ENCODE results near the gene MLH3. TPM values are rescaled to one million over a fixed set of nuclear protein-coding genes. Genes with fewer than 3 reads are reported as not detected.

The MLH3 gene
- polyA plus RNA-seq, 3 donors, result 3.4 to 6.3 (median 5.1) TPM

DNA sequence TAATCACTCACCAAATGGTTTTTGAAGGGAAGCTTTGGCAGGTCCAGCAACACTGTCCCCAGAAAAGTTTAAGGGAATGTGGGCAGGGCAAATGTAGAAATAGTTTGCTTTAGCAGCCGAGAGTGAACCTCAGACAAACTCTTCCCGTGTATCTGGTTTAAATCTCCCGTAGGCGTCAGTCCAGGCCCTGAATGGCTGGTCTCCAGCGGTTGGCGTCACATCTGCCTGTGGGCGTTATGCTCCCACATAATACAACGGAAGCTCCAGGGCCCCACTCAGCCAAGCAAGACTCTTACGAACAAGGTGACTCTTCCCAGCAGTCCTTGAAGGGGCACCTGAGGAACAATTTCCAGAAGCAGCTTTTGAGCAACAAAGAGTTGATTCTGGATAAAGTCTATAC is 19.1 kb upstream of the MLH3 start:
- intact Hi-C loops (cut with micrococcal nuclease), result no loop called here
- DNase-seq, result no peak
- Histone ChIP-seq H3K4me2 (replicated peaks; ENCODE audit: extremely low read depth, low read length, poor library complexity, severe bottlenecking) (no peak overlapping the region), H3K9me3 (replicated peaks in 1 of 2; ENCODE audit: control insufficient read depth in 1 of 2, insufficient read depth in 1 of 2, low read length in 2 of 2) (no peaks in the 10 kb centered on the region), H2AFZ (ENCODE audit: insufficient read depth, low read depth, low read length, poor library complexity, severe bottlenecking) (peak overlapping the region; percentile 5), H3K9ac (ENCODE audit: insufficient read depth, low read length, poor library complexity, severe bottlenecking) (no peak overlapping the region), H4K20me1 (ENCODE audit: insufficient read depth, low read length) (no peaks in the 10 kb centered on the region), H3K4me1 (ENCODE audit: control insufficient read depth in 1 of 2, insufficient read depth in 2 of 2, low read length in 2 of 2) (peaks cover 14 to 28% of the 10 kb centered on the region in 2 donors), H3K4me3 (replicated peaks in 1 of 3; ENCODE audit: low read depth in 2 of 3, low read length in 3 of 3) (no peak overlapping the region), H3K79me2 (ENCODE audit: insufficient read depth, low read length) (no peaks in the 10 kb centered on the region), H3K27me3 (ENCODE audit: control insufficient read depth in 2 of 2, insufficient read depth in 2 of 2, low read length in 2 of 2) (no peaks in the 10 kb centered on the region), H3K36me3 (replicated peaks in 1 of 2; ENCODE audit: control insufficient read depth in 1 of 2, insufficient read depth in 2 of 2, low read length in 2 of 2) (no peaks in the 10 kb centered on the region), H3K27ac (ENCODE audit: low read depth in 1 of 2, low read length in 2 of 2) (no peak overlapping the region)
- Mint-ChIP-seq H3K27ac (peak overlapping the region in 3 of 7 donors; percentile 23 to 39 (median 30)), H3K4me1 (peaks cover 4% of the 10 kb centered on the region), H3K27me3 (ENCODE audit: low read depth in 3 of 3) (peaks cover 0 to 3% (median 2%) of the 10 kb centered on the region in 3 donors), H3K36me3 (peaks cover 0 to 3% of the 10 kb centered on the region in 2 donors), H3K4me3 (no peak overlapping the region), H3K9me3 (no peaks in the 10 kb centered on the region)
- 92% methylated on average over 9 of the region's 9 CpGs for WGBS (ENCODE audit: insufficient coverage)
- TF ChIP-seq CTCF (IDR thresholded peaks at IDR 0.05), result no peak

- Histone ChIP-seq H3K36me3 (replicated peaks in 1 of 2; ENCODE audit: control insufficient read depth in 1 of 2, insufficient read depth in 2 of 2, low read length in 2 of 2) (no peaks in the 10 kb centered on the region), H3K4me1 (ENCODE audit: control insufficient read depth in 1 of 2, insufficient read depth in 2 of 2, low read length in 2 of 2) (peaks cover 14 to 28% of the 10 kb centered on the region in 2 donors), H3K4me3 (replicated peaks in 1 of 3; ENCODE audit: low read depth in 2 of 3, low read length in 3 of 3) (peak overlapping the region; percentile 34 to 71 (median 47)), H3K9me3 (replicated peaks in 1 of 2; ENCODE audit: control insufficient read depth in 1 of 2, insufficient read depth in 1 of 2, low read length in 2 of 2) (no peaks in the 10 kb centered on the region), H3K27me3 (ENCODE audit: control insufficient read depth in 2 of 2, insufficient read depth in 2 of 2, low read length in 2 of 2) (no peaks in the 10 kb centered on the region), H3K79me2 (ENCODE audit: insufficient read depth, low read length) (no peaks in the 10 kb centered on the region), H3K27ac (ENCODE audit: low read depth in 1 of 2, low read length in 2 of 2) (peak overlapping the region in 1 of 2 donors; percentile 69), H4K20me1 (ENCODE audit: insufficient read depth, low read length) (no peaks in the 10 kb centered on the region), H3K4me2 (replicated peaks; ENCODE audit: extremely low read depth, low read length, poor library complexity, severe bottlenecking) (peak overlapping the region; percentile 83), H2AFZ (ENCODE audit: insufficient read depth, low read depth, low read length, poor library complexity, severe bottlenecking) (peak overlapping the region; percentile 84), H3K9ac (ENCODE audit: insufficient read depth, low read length, poor library complexity, severe bottlenecking) (no peak overlapping the region)
- no peak for TF ChIP-seq CTCF (IDR thresholded peaks at IDR 0.05)
- intact Hi-C loops (cut with micrococcal nuclease), result loop anchor here (10.0 kb wide), 2 partner anchors 65 to 125 kb away; partner anchors contain the start of gene EIF2B2 (in 1 of the 2)
- Mint-ChIP-seq H3K36me3 (peaks cover 0 to 1% of the 10 kb centered on the region in 2 donors), H3K9me3 (no peaks in the 10 kb centered on the region), H3K4me1 (peaks cover 4% of the 10 kb centered on the region), H3K27ac (peak overlapping the region in 2 of 7 donors; percentile 77 to 85), H3K4me3 (no peak overlapping the region), H3K27me3 (ENCODE audit: low read depth in 3 of 3) (peaks cover 0 to 3% (median 2%) of the 10 kb centered on the region in 3 donors)
- DNase-seq, result no peak
- WGBS (ENCODE audit: insufficient coverage), result 59% methylated on average over 12 of the region's 12 CpGs
Measured at GRCh38 chr14:75069811-75070145, 18.5 kb upstream of the MLH3 start.

All from CD14-positive monocyte (primary cell).